KG1 (cell line): ENCODE data around the gene CRAT.
"Not testable (repeated sequence)": the region's sequence is repeated elsewhere in the genome, so short reads cannot be mapped to it uniquely, and the experiment has no call there.

Experiments used
- DNase-seq: peaks from one replicate; lab custom pipeline; 2025; lab: John Stamatoyannopoulos, UW

Gene CRAT

GRCh38 chr9:129138476-129139232 lies 28.1 kb upstream of the CRAT start:
- no peak for DNase-seq

GRCh38 chr9:129138144-129138462 lies 27.5 kb upstream of the CRAT start:
- no peak for DNase-seq

- no peak for DNase-seq
These were observed 26.9 kb upstream of the CRAT start for GRCh38 chr9:129137292-129138143.

GRCh38 chr9:129136446-129137035 lies 25.9 kb upstream of the CRAT start:
- DNase-seq: no peak

GRCh38 chr9:129135476-129135875 lies 24.9 kb upstream of the CRAT start:
- DNase-seq: no peak

- DNase-seq: no peak
These were observed 22.5 kb upstream of the CRAT start for GRCh38 chr9:129133082-129133481.

- peak; percentile 45 for DNase-seq
These were observed 20.9 kb upstream of the CRAT start for GRCh38 chr9:129131300-129132145.

GRCh38 chr9:129130791-129131190 lies 20.2 kb upstream of the CRAT start:
- no peak for DNase-seq

GRCh38 chr9:129130271-129130670 lies 19.7 kb upstream of the CRAT start:
- DNase-seq: not testable (repeated sequence)

GRCh38 chr9:129128689-129129088 lies 18.1 kb upstream of the CRAT start:
- no peak for DNase-seq

GRCh38 chr9:129126749-129127618 lies 16.4 kb upstream of the CRAT start:
- no peak for DNase-seq

GRCh38 chr9:129125478-129125877 lies 14.9 kb upstream of the CRAT start:
- DNase-seq: no peak

GRCh38 chr9:129124506-129125069 lies 14.0 kb upstream of the CRAT start:
- DNase-seq: no peak

- not testable (repeated sequence) for DNase-seq
These were observed 12.4 kb upstream of the CRAT start for GRCh38 chr9:129122976-129123375.

- no peak for DNase-seq
These were observed 11.5 kb upstream of the CRAT start for GRCh38 chr9:129122133-129122532.

- no peak for DNase-seq
These were observed 10.9 kb upstream of the CRAT start for GRCh38 chr9:129121483-129121882.

- DNase-seq: no peak
These were observed 8.2 kb upstream of the CRAT start for GRCh38 chr9:129118799-129119198.

GRCh38 chr9:129113645-129114304 lies 3.2 kb upstream of the CRAT start:
- DNase-seq: no peak

- DNase-seq: not testable (repeated sequence)
These were observed 1.9 kb upstream of the CRAT start for GRCh38 chr9:129112526-129112925.

- no peak for DNase-seq
These were observed 1.0 kb upstream of the CRAT start for GRCh38 chr9:129111528-129112151.
